Measurements from ENCODE around the gene NOTUM. TPM values are rescaled to one million over a fixed set of nuclear protein-coding genes. Genes with fewer than 3 reads are reported as not detected.

The NOTUM gene
- total and polyA plus RNA-seq, 2 experiments from 2014 or later: 0.29 to 1.6 TPM

DNA sequence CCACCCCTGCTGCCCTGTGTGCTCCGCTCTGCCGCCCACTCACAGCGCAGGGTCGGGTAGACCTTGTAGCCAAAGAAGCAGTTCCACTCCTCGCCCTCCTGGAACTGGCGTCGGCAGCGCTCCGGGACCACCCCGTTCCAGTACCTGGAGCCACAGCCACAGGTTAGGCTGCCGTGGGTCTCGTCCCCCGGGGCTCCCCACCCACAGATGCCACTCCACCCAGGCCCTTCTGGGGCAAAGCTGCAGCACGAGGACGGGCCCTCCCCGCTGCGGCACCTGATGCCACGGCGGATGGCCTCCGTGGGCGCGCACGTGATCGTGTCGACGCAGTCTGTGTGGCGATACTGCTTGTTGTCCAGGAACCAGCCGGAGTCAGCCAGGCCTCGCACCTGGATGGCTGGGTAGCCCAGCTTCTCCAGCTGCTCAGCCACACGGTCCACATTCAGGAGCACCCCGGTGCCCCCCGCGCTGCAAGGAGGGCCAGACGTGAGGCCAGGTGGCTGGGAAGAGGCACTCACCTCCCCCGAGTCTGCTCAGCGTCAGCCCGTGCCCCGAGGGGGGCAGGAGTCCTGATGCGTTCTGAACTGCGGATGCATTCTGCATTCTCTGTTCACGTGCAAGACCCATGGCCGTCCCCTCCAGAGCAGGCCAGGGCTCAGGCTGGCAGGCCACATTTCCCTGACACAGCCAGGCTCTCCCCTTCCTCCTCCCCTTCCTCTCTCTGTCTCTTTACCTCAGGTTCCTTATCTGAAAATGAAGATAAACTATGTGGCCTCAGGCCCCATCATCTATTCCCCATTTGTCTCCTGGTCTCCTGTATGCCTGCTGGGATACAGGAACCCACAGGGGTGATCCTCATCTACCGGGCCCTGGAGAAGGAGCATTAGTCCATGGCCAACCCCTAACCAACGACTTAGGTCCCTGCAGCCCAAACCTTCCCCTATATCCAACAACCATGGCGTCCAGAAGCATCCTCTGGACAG is 4.1 kb downstream of the NOTUM start:
- Histone ChIP-seq H3K27ac (ENCODE audit: low read depth) (no peak overlapping the region), H3F3A (replicated peaks; ENCODE audit: low read depth) (no peaks in the 10 kb centered on the region), H3K4me2 (no peak overlapping the region), H3K79me2 (replicated peaks; ENCODE audit: insufficient read depth) (no peaks in the 10 kb centered on the region), H3K36me3 (ENCODE audit: insufficient read depth) (no peaks in the 10 kb centered on the region), H3K9me2 (ENCODE audit: insufficient read depth) (no peaks in the 10 kb centered on the region), H3K4me1 (ENCODE audit: insufficient read depth) (no peaks in the 10 kb centered on the region; the same call in 1 of the 2 replicates), H2AFZ (no peak overlapping the region), H3K27me3 (ENCODE audit: insufficient read depth) (peaks cover 49% of the 10 kb centered on the region), H3K4me3 (no peak overlapping the region), H4K20me1 (replicated peaks; ENCODE audit: insufficient read depth) (peaks cover 6% of the 10 kb centered on the region; the same call in 1 of the 2 replicates)
- Mint-ChIP-seq H3K27me3 (ENCODE audit: insufficient read depth, low read depth, poor library complexity) (peaks cover 41% of the 10 kb centered on the region), H3K4me3 (no peak overlapping the region), H3K9me3 (peaks cover 3% of the 10 kb centered on the region; the same call in 1 of the 3 replicates), H3K27ac (no peak overlapping the region), H3K4me1 (no peaks in the 10 kb centered on the region; the same call in 2 of the 3 replicates), H3K36me3 (ENCODE audit: low read depth) (no peaks in the 10 kb centered on the region; the same call in 2 of the 3 replicates)
- TF ChIP-seq EZH2phosphoT487 (IDR thresholded peaks at IDR 0.05; ENCODE audit: unreplicated experiment): no peak
- TF ChIP-seq ZNF331 (CRISPR knock-in tag; IDR thresholded peaks at IDR 0.05; ENCODE audit: low read depth): no peak
- ATAC-seq (no peak), DNase-seq (ENCODE audit: low spot score) (no peak)

DNA sequence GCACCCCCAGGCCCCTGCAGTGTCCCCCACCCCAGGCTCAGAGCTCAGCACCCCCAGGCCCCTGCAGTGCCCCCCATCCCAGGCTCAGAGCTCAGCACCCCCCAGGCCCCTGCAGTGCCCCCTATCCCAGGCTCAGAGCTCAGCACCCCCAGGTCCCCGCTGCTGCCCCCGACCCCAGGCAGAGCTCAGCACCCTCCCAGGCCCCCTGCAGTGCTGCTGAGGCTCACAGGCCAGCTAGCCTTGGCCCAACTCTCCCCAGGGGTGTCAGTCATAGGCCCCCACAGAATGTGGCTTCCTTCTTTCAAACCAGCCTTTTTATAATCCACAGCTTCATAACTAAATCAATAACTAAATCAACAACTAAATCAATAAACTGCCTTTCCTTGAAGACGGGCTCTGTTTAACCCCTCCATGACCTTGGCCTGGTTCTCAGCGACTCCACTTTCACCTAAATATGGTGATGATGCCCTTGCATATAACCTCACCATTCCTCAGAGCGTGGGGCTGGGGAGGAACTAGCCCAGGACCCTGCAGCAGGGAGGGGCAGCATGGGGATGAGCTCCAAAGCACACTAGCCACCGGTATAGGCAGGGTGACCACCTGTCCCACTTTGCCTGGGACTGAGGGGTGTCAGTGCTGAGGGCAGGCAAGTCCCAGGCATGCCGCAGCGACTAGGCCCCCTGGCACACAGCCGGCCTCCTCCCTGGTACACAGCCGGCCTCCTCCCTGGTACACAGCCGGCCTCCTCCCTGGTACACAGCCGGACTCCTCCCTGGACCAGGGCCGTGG is 5.0 kb downstream of the NOTUM start:
- Histone ChIP-seq H3K4me2 (no peak overlapping the region), H3K4me3 (no peak overlapping the region), H3K27ac (ENCODE audit: low read depth) (no peak overlapping the region), H3K9me2 (ENCODE audit: insufficient read depth) (no peaks in the 10 kb centered on the region), H3K4me1 (ENCODE audit: insufficient read depth) (no peaks in the 10 kb centered on the region), H3K36me3 (ENCODE audit: insufficient read depth) (no peaks in the 10 kb centered on the region), H3K79me2 (replicated peaks; ENCODE audit: insufficient read depth) (no peaks in the 10 kb centered on the region), H3F3A (replicated peaks; ENCODE audit: low read depth) (no peaks in the 10 kb centered on the region), H3K27me3 (ENCODE audit: insufficient read depth) (peaks cover 41% of the 10 kb centered on the region), H2AFZ (no peak overlapping the region), H4K20me1 (replicated peaks; ENCODE audit: insufficient read depth) (peaks cover 6% of the 10 kb centered on the region; the same call in 1 of the 2 replicates)
- Mint-ChIP-seq H3K36me3 (ENCODE audit: low read depth) (no peaks in the 10 kb centered on the region; the same call in 2 of the 3 replicates), H3K27ac (no peak overlapping the region), H3K4me1 (no peaks in the 10 kb centered on the region; the same call in 2 of the 3 replicates), H3K27me3 (ENCODE audit: insufficient read depth, low read depth, poor library complexity) (peaks cover 43% of the 10 kb centered on the region), H3K4me3 (no peak overlapping the region), H3K9me3 (peaks cover 3% of the 10 kb centered on the region; the same call in 1 of the 3 replicates)
- ATAC-seq: no peak
- TF ChIP-seq ETS1 (IDR thresholded peaks at IDR 0.05) (no peak), CREB1 (CRISPR knock-in tag; IDR thresholded peaks at IDR 0.05; ENCODE audit: low read depth) (no peak), EZH2 (IDR thresholded peaks at IDR 0.05; ENCODE audit: low read depth, unreplicated experiment) (no peak), NANOG (IDR thresholded peaks at IDR 0.05; ENCODE audit: borderline replicate concordance) (no peak)
- TF ChIP-seq, protein P1, sequence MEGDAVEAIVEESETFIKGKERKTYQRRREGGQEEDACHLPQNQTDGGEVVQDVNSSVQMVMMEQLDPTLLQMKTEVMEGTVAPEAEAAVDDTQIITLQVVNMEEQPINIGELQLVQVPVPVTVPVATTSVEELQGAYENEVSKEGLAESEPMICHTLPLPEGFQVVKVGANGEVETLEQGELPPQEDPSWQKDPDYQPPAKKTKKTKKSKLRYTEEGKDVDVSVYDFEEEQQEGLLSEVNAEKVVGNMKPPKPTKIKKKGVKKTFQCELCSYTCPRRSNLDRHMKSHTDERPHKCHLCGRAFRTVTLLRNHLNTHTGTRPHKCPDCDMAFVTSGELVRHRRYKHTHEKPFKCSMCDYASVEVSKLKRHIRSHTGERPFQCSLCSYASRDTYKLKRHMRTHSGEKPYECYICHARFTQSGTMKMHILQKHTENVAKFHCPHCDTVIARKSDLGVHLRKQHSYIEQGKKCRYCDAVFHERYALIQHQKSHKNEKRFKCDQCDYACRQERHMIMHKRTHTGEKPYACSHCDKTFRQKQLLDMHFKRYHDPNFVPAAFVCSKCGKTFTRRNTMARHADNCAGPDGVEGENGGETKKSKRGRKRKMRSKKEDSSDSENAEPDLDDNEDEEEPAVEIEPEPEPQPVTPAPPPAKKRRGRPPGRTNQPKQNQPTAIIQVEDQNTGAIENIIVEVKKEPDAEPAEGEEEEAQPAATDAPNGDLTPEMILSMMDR (conservative IDR thresholded peaks at IDR 0.05; ENCODE audit: low read depth in 2 of 2): no peak
- TF ChIP-seq, protein P2, sequence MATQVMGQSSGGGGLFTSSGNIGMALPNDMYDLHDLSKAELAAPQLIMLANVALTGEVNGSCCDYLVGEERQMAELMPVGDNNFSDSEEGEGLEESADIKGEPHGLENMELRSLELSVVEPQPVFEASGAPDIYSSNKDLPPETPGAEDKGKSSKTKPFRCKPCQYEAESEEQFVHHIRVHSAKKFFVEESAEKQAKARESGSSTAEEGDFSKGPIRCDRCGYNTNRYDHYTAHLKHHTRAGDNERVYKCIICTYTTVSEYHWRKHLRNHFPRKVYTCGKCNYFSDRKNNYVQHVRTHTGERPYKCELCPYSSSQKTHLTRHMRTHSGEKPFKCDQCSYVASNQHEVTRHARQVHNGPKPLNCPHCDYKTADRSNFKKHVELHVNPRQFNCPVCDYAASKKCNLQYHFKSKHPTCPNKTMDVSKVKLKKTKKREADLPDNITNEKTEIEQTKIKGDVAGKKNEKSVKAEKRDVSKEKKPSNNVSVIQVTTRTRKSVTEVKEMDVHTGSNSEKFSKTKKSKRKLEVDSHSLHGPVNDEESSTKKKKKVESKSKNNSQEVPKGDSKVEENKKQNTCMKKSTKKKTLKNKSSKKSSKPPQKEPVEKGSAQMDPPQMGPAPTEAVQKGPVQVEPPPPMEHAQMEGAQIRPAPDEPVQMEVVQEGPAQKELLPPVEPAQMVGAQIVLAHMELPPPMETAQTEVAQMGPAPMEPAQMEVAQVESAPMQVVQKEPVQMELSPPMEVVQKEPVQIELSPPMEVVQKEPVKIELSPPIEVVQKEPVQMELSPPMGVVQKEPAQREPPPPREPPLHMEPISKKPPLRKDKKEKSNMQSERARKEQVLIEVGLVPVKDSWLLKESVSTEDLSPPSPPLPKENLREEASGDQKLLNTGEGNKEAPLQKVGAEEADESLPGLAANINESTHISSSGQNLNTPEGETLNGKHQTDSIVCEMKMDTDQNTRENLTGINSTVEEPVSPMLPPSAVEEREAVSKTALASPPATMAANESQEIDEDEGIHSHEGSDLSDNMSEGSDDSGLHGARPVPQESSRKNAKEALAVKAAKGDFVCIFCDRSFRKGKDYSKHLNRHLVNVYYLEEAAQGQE (IDR thresholded peaks at IDR 0.05; ENCODE audit: unreplicated experiment): no peak
- no peak for DNase-seq (ENCODE audit: low spot score)

All from GM23338 (cell line).